Astrocyte (in vitro differentiated cells and primary cell): ENCODE results near the gene FBLN2. TPM values are rescaled to one million over a fixed set of nuclear protein-coding genes. Genes with fewer than 3 reads are reported as not detected.

Source experiments
- DNase-seq: peaks from one replicate; pipeline ENCODE4 v3.0.0-alpha.2; 2010; ENCODE audit warnings: low read depth
- FAIRE-seq: peaks from 2 replicates; lab custom pipeline; 2011; peaks lifted over from hg19 to GRCh38; lab: Jason Lieb, UNC
- H2AFZ ChIP-seq: 2 replicates; pipeline ENCODE4 v1.6.0; 2012; ENCODE audit warnings: low read depth, low read length, inconsistent platforms
- H3K27ac ChIP-seq: 2 replicates; pipeline ENCODE4 v1.5.1; 2011; ENCODE audit warnings: low read depth, low read length, inconsistent platforms
- H3K27me3 ChIP-seq: 2 replicates; pipeline ENCODE4 v1.6.0; 2011; ENCODE audit warnings: low read length, inconsistent platforms; ENCODE audit not compliant: insufficient read depth
- H3K36me3 ChIP-seq: 2 replicates; pipeline ENCODE4 v1.5.1; 2011; ENCODE audit warnings: low read length, inconsistent platforms; ENCODE audit not compliant: insufficient read depth
- H3K4me1 ChIP-seq: 2 replicates; pipeline ENCODE4 v1.5.1; 2011; ENCODE audit warnings: low read length, inconsistent platforms; ENCODE audit not compliant: insufficient read depth
- H3K4me2 ChIP-seq: 2 replicates; pipeline ENCODE4 v1.6.0; 2012; ENCODE audit warnings: low read length, inconsistent platforms
- H3K4me3 ChIP-seq: 2 replicates; pipeline ENCODE4 v1.5.1; 2011; ENCODE audit warnings: low read depth, mild to moderate bottlenecking, low read length, inconsistent platforms; ENCODE audit not compliant: insufficient read depth
- H3K79me2 ChIP-seq: 2 replicates; pipeline ENCODE4 v1.6.0; 2012; ENCODE audit warnings: mild to moderate bottlenecking, low read length, inconsistent platforms; ENCODE audit not compliant: insufficient read depth
- H3K9ac ChIP-seq: 2 replicates; pipeline ENCODE4 v1.6.0; 2012; ENCODE audit warnings: mild to moderate bottlenecking, low read length, inconsistent platforms
- H3K9me3 ChIP-seq: 2 replicates; pipeline ENCODE4 v1.5.1; 2012; ENCODE audit warnings: low read depth, mild to moderate bottlenecking, low read length, inconsistent platforms; ENCODE audit not compliant: insufficient read depth
- H4K20me1 ChIP-seq: 2 replicates; pipeline ENCODE4 v1.6.0; 2012; ENCODE audit warnings: low read length, inconsistent platforms; ENCODE audit not compliant: insufficient read depth
- H3K27ac Mint-ChIP-seq: one replicate; pipeline ENCODE4 v1.8.0; 2021; ENCODE audit warnings: mild to moderate bottlenecking, mixed read lengths; ENCODE audit not compliant: unreplicated experiment
- H3K27me3 Mint-ChIP-seq: one replicate; pipeline ENCODE4 v1.8.0; 2021; ENCODE audit warnings: low read depth, mixed read lengths; ENCODE audit not compliant: unreplicated experiment
- H3K36me3 Mint-ChIP-seq: one replicate; pipeline ENCODE4 v1.8.0; 2021; ENCODE audit warnings: low read depth, mixed read lengths; ENCODE audit not compliant: unreplicated experiment
- H3K4me1 Mint-ChIP-seq: one replicate; pipeline ENCODE4 v1.8.0; 2021; ENCODE audit warnings: low read depth, mixed read lengths; ENCODE audit not compliant: unreplicated experiment
- H3K4me3 Mint-ChIP-seq: one replicate; pipeline ENCODE4 v1.8.0; 2021; ENCODE audit warnings: mild to moderate bottlenecking, moderate library complexity, mixed read lengths; ENCODE audit not compliant: unreplicated experiment
- H3K9me3 Mint-ChIP-seq: one replicate; pipeline ENCODE4 v1.8.0; 2021; ENCODE audit warnings: mild to moderate bottlenecking, mixed read lengths; ENCODE audit not compliant: unreplicated experiment
- EZH2 ChIP-seq: IDR thresholded peaks from 2 replicates; pipeline ENCODE4 v1.6.1; 2012; ENCODE audit warnings: mild to moderate bottlenecking, low read length, inconsistent platforms; ENCODE audit not compliant: insufficient read depth
- total RNA-seq: library from RNA; stranded (reverse); gene quantifications from 2 replicates; pipeline ENCODE4 v1.2.1, GENCODE V29; 2021
- TF ChIP-seq, protein P1 (sequence below): IDR thresholded peaks from 2 replicates; pipeline ENCODE4 v1.5.1; 2011; ENCODE audit warnings: low read depth, mild to moderate bottlenecking, inconsistent platforms, low read length, moderate library complexity; ENCODE audit not compliant: insufficient read depth

The FBLN2 gene
- total RNA-seq, 1 donor from 2014 or later: 36.6 TPM

DNA sequence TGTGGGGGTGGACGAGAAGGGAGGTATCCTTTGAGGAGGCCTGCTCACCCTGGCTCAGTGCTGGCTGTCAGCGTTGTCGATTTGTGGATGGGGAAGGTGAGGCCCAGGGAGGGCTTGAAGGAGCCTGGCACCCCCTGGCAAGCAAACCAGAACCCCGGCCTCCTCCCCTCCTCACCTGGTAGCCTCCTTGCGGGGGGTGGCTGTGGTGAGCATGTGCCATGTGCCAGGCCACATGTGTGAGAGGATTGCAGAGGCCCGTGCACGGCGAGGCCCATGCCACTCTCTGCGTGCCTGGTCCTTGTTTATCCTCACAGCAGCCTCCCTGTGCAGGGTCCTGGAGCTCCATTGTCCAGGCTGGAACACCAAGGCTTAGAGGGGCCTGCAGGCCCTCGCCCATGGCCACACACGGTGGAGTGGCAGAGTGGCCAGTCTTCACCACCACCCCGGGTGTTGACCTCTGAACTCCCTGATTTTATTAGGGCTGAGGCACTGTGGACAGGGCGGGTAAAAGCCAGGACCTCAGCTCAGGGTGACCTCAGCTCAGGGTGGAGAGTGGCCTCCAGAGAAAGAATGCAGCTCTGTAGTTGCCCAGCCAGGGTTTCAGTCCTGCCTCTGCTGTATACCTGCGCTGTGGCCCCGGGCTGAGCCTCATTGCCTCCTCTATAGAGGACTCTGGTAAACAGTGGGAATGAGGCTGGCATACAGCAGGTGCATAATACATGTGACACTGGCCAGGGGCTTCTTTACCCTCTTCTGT lies 39.7 kb upstream of the FBLN2 start:
- H3K36me3 Mint-ChIP-seq: peaks cover 4% of the 10 kb centered on the region
- TF ChIP-seq, protein P1, sequence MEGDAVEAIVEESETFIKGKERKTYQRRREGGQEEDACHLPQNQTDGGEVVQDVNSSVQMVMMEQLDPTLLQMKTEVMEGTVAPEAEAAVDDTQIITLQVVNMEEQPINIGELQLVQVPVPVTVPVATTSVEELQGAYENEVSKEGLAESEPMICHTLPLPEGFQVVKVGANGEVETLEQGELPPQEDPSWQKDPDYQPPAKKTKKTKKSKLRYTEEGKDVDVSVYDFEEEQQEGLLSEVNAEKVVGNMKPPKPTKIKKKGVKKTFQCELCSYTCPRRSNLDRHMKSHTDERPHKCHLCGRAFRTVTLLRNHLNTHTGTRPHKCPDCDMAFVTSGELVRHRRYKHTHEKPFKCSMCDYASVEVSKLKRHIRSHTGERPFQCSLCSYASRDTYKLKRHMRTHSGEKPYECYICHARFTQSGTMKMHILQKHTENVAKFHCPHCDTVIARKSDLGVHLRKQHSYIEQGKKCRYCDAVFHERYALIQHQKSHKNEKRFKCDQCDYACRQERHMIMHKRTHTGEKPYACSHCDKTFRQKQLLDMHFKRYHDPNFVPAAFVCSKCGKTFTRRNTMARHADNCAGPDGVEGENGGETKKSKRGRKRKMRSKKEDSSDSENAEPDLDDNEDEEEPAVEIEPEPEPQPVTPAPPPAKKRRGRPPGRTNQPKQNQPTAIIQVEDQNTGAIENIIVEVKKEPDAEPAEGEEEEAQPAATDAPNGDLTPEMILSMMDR: no peak
- TF ChIP-seq EZH2: no peak
- FAIRE-seq (no peak), DNase-seq (no peak)
- H3K4me1 Mint-ChIP-seq: peaks cover 14% of the 10 kb centered on the region
- H3K9me3 Mint-ChIP-seq: no peaks in the 10 kb centered on the region
- no peak overlapping the region for H2AFZ ChIP-seq
- H3K4me3 ChIP-seq: no peak overlapping the region
- no peak overlapping the region for H3K9ac ChIP-seq
- H3K79me2 ChIP-seq: no peaks in the 10 kb centered on the region
- no peak overlapping the region for H3K4me3 Mint-ChIP-seq
- H3K27ac Mint-ChIP-seq: no peak overlapping the region
- H3K27me3 Mint-ChIP-seq: peaks cover 15% of the 10 kb centered on the region
- no peak overlapping the region for H3K4me2 ChIP-seq
- H3K4me1 ChIP-seq: peaks cover 20% of the 10 kb centered on the region
- H4K20me1 ChIP-seq: no peaks in the 10 kb centered on the region
- H3K36me3 ChIP-seq: no peaks in the 10 kb centered on the region
- no peaks in the 10 kb centered on the region for H3K9me3 ChIP-seq
- no peaks in the 10 kb centered on the region for H3K27me3 ChIP-seq
- no peak overlapping the region for H3K27ac ChIP-seq

DNA sequence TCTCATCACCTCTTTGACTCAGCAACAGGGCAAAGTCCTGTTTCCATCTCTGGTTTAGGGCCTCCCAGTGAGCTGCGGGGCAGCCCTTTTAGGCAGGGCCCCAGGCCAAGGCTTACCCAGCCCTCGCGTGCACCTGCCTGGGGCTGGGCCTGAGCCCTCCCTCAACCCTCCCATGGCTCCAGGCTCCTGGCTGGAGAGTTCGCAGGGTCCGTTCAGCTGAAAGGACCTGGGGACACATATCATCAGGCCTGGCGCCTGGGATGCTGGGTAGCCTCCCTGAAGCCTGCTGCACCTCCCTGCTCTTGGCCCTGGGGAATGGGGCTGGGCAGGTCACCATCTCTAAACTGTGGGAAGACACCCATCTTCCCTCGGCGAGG lies 39.1 kb upstream of the FBLN2 start:
- peaks cover 4% of the 10 kb centered on the region for H3K36me3 Mint-ChIP-seq
- TF ChIP-seq, protein P1: no peak
- TF ChIP-seq EZH2: no peak
- no peak for FAIRE-seq

DNA sequence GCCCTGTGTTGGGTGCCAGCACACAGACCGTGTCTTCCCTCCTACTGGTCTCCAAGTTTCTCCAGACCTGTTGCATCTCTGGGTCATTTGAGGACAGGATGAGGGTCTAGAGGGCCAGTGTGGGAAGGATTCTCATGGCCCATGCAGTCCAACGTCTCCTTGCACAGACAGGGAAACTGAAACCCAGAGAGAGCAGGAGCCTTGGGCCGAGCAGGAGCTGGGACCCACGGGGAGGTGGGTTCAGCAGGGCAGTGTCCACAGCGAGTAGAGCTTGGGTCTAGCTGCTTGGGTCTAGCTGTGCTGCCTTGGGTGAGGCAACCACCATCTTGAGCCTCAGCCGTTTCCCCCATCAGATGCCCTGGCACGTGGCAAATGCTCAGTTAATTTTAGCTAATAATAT lies 36.5 kb upstream of the FBLN2 start:
- H3K27ac Mint-ChIP-seq: no peak overlapping the region
- TF ChIP-seq, protein P1: no peak
- TF ChIP-seq EZH2: no peak
- Histone ChIP-seq H4K20me1 (no peaks in the 10 kb centered on the region), H3K4me2 (no peak overlapping the region), H2AFZ (no peak overlapping the region), H3K4me3 (no peak overlapping the region), H3K27ac (no peak overlapping the region), H3K79me2 (no peaks in the 10 kb centered on the region), H3K9ac (no peak overlapping the region), H3K36me3 (no peaks in the 10 kb centered on the region), H3K9me3 (no peaks in the 10 kb centered on the region), H3K4me1 (peaks cover 13% of the 10 kb centered on the region), H3K27me3 (no peaks in the 10 kb centered on the region)
- H3K36me3 Mint-ChIP-seq: peaks cover 3% of the 10 kb centered on the region
- no peak overlapping the region for H3K4me3 Mint-ChIP-seq
- no peaks in the 10 kb centered on the region for H3K9me3 Mint-ChIP-seq
- peaks cover 16% of the 10 kb centered on the region for H3K4me1 Mint-ChIP-seq
- DNase-seq (no peak), FAIRE-seq (no peak)
- peaks cover 4% of the 10 kb centered on the region for H3K27me3 Mint-ChIP-seq

More for the DNA sequence above, 39.1 kb upstream of the FBLN2 start:
- Histone ChIP-seq H4K20me1 (no peaks in the 10 kb centered on the region), H3K9me3 (no peaks in the 10 kb centered on the region), H3K27ac (no peak overlapping the region), H2AFZ (no peak overlapping the region), H3K36me3 (no peaks in the 10 kb centered on the region), H3K9ac (no peak overlapping the region), H3K4me1 (peaks cover 14% of the 10 kb centered on the region), H3K27me3 (no peaks in the 10 kb centered on the region), H3K4me2 (no peak overlapping the region), H3K79me2 (no peaks in the 10 kb centered on the region), H3K4me3 (no peak overlapping the region)
- H3K9me3 Mint-ChIP-seq: no peaks in the 10 kb centered on the region
- H3K27ac Mint-ChIP-seq: no peak overlapping the region
- H3K4me3 Mint-ChIP-seq: no peak overlapping the region
- H3K27me3 Mint-ChIP-seq: peaks cover 15% of the 10 kb centered on the region
- DNase-seq: no peak
- peaks cover 16% of the 10 kb centered on the region for H3K4me1 Mint-ChIP-seq
